Measurements from ENCODE around the gene PTPRM. TPM values are rescaled to one million over a fixed set of nuclear protein-coding genes. Genes with fewer than 3 reads are reported as not detected.

The PTPRM gene
- total RNA-seq, 1 donor from 2014 or later = 131 TPM

- no peak for DNase-seq (ENCODE audit: low spot score)
- no peaks in the 10 kb centered on the region for H3K27me3 Mint-ChIP-seq (ENCODE audit: low read depth)
- peak overlapping the region; percentile 78 for H3K27ac Mint-ChIP-seq (ENCODE audit: unreplicated experiment)
- peaks cover 67% of the 10 kb centered on the region for H3K4me1 Mint-ChIP-seq (ENCODE audit: low read depth)
- no peak for TF ChIP-seq CTCF (IDR thresholded peaks at IDR 0.05)
- H3K9me3 Mint-ChIP-seq (ENCODE audit: low read depth) = no peaks in the 10 kb centered on the region
- H3K36me3 Mint-ChIP-seq (ENCODE audit: low read depth) = no peaks in the 10 kb centered on the region
- H3K4me3 Mint-ChIP-seq (ENCODE audit: unreplicated experiment) = no peak overlapping the region
Observed at GRCh38 chr18:8046441-8046840, 479.3 kb downstream of the PTPRM start.

- H3K4me3 Mint-ChIP-seq (ENCODE audit: unreplicated experiment) = no peak overlapping the region
- peak overlapping the region; percentile 8 for H3K27ac Mint-ChIP-seq (ENCODE audit: unreplicated experiment)
- H3K27me3 Mint-ChIP-seq (ENCODE audit: low read depth) = no peaks in the 10 kb centered on the region
- DNase-seq (ENCODE audit: low spot score) = no peak
- no peaks in the 10 kb centered on the region for H3K36me3 Mint-ChIP-seq (ENCODE audit: low read depth)
- TF ChIP-seq CTCF (IDR thresholded peaks at IDR 0.05) = no peak
- no peaks in the 10 kb centered on the region for H3K9me3 Mint-ChIP-seq (ENCODE audit: low read depth)
- H3K4me1 Mint-ChIP-seq (ENCODE audit: low read depth) = peaks cover 77% of the 10 kb centered on the region
Observed at GRCh38 chr18:8049147-8049546, 482.0 kb downstream of the PTPRM start.

GRCh38 chr18:8050616-8051329, 483.7 kb downstream of the PTPRM start:
- peak overlapping the region; percentile 33 for H3K27ac Mint-ChIP-seq (ENCODE audit: unreplicated experiment)

GRCh38 chr18:8051453-8051852, 484.3 kb downstream of the PTPRM start:
- Mint-ChIP-seq H3K27me3 (ENCODE audit: low read depth) (no peaks in the 10 kb centered on the region), H3K27ac (ENCODE audit: unreplicated experiment) (peak overlapping the region; percentile 53), H3K9me3 (ENCODE audit: low read depth) (no peaks in the 10 kb centered on the region), H3K4me1 (ENCODE audit: low read depth) (peaks cover 57% of the 10 kb centered on the region), H3K4me3 (ENCODE audit: unreplicated experiment) (no peak overlapping the region), H3K36me3 (ENCODE audit: low read depth) (no peaks in the 10 kb centered on the region)
- DNase-seq (ENCODE audit: low spot score) = no peak
- no peak for TF ChIP-seq CTCF (IDR thresholded peaks at IDR 0.05)

More at GRCh38 chr18:8050616-8051329, 483.7 kb downstream of the PTPRM start:
- no peak for DNase-seq (ENCODE audit: low spot score)
- Mint-ChIP-seq H3K4me1 (ENCODE audit: low read depth) (peaks cover 64% of the 10 kb centered on the region), H3K9me3 (ENCODE audit: low read depth) (no peaks in the 10 kb centered on the region), H3K4me3 (ENCODE audit: unreplicated experiment) (no peak overlapping the region), H3K36me3 (ENCODE audit: low read depth) (no peaks in the 10 kb centered on the region), H3K27me3 (ENCODE audit: low read depth) (no peaks in the 10 kb centered on the region)
- TF ChIP-seq CTCF (IDR thresholded peaks at IDR 0.05) = no peak

- H3K4me3 Mint-ChIP-seq (ENCODE audit: unreplicated experiment) = no peak overlapping the region
- TF ChIP-seq CTCF (IDR thresholded peaks at IDR 0.05) = peak; percentile 10
Observed at GRCh38 chr18:8052237-8052701, 485.2 kb downstream of the PTPRM start.

More at GRCh38 chr18:8052237-8052701, 485.2 kb downstream of the PTPRM start:
- Mint-ChIP-seq H3K27ac (ENCODE audit: unreplicated experiment) (peak overlapping the region; percentile 59), H3K4me1 (ENCODE audit: low read depth) (peaks cover 58% of the 10 kb centered on the region), H3K27me3 (ENCODE audit: low read depth) (no peaks in the 10 kb centered on the region), H3K36me3 (ENCODE audit: low read depth) (no peaks in the 10 kb centered on the region), H3K9me3 (ENCODE audit: low read depth) (no peaks in the 10 kb centered on the region)
- DNase-seq (ENCODE audit: low spot score) = no peak
